GM19239 (cell line): ENCODE results near the gene ATP13A3.
A peak's percentile ranks its signal among the peaks of the same experiment; 100 is the strongest.
"Not testable (repeated sequence)": the region's sequence is repeated elsewhere in the genome, so short reads cannot be mapped to it uniquely, and the experiment has no call there.

Experiments used
- DNase-seq: peaks from one replicate; pipeline ENCODE4 v3.0.0; 2011; ENCODE audit warnings: low spot score; ENCODE audit not compliant: insufficient read length
- FAIRE-seq: peaks from 2 replicates; lab custom pipeline; 2011; peaks lifted over from hg19 to GRCh38; lab: Jason Lieb, UNC

Gene ATP13A3

GRCh38 chr3:194486540-194487288, at the start of gene ATP13A3:
TSS of gene ATP13A3 (minus strand) at chr3:194487002. CDS start at chr3:194462190, 24,812 bp downstream.
- DNase-seq = peak; percentile 96
- peak; percentile 64 for FAIRE-seq

GRCh38 chr3:194535199-194535598, 48.4 kb upstream of the ATP13A3 start:
- not testable (repeated sequence) for FAIRE-seq, DNase-seq

GRCh38 chr3:194534243-194534642, 47.4 kb upstream of the ATP13A3 start:
- FAIRE-seq (no peak), DNase-seq (no peak)

DNA sequence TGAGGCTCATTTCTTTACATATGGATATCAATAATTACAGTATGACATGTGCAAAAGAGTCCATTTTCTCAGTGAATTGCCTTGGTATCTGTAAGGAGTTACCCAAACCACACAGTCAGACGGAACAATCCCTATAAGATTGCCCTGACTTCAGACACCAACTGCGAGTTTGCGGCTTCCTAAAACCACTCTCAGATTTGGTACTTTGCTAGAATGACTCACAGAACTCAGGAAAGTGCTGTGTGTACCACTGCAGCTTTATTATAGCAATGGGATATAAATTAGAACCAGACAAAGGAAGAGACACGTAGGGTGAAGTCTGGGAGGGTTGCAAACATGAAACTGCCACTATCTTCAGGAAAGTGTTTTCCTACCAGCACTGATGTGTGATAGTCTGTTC, 45.8 kb upstream of the ATP13A3 start:
- no peak for FAIRE-seq

DNA sequence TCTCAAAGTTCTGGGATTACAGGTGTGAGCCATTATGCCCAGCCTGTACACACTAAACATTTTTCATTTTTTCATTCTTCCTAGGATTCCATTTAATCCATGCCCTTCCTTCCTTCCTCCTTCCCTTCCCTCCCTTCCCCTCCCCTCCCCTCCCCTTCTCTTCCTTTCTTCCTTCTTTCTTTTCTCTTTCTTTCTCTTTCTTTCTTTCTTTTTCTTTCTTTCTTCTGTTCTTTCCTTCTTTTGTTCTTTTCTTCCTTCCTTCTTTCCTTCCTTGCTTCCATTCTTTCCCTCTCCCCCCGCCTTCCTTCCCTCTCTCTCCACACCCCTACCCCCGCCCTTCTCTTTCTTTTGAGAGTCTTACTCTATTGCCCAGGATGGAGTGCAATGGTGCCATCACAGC, 40.9 kb upstream of the ATP13A3 start:
- DNase-seq (no peak), FAIRE-seq (no peak)

More for the DNA sequence above, 45.8 kb upstream of the ATP13A3 start:
- DNase-seq = no peak

- DNase-seq (no peak), FAIRE-seq (no peak)
These were observed 39.4 kb upstream of the ATP13A3 start for GRCh38 chr3:194526164-194526563.

DNA sequence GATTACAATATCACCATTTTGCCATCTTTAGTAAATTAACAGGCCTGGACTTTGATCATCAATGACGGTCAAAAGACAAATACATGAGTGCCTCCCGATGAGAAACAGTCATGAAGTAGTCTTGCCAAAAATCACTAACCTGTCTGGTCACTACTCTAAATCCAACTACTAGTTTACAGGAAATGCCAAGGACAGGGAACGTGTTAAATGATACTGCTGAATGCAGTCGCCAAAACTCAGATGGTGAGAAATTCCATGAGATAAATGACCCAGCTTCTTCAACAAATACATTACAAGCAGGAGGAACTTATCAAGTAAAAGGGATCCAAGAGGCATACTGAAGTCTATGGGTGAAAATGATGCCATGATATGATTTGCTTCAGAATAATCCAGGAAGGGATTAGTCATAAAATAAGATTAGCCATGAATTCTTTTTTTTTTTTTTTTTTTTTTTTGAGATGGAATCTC, 35.8 kb upstream of the ATP13A3 start:
- DNase-seq (no peak), FAIRE-seq (no peak)

- no peak for FAIRE-seq
- DNase-seq = no peak
These were observed 34.9 kb upstream of the ATP13A3 start for GRCh38 chr3:194521510-194522260.

- FAIRE-seq, DNase-seq: not testable (repeated sequence)
These were observed 33.9 kb upstream of the ATP13A3 start for GRCh38 chr3:194520682-194521162.

GRCh38 chr3:194520201-194520600, 33.4 kb upstream of the ATP13A3 start:
- DNase-seq, FAIRE-seq: not testable (repeated sequence)

DNA sequence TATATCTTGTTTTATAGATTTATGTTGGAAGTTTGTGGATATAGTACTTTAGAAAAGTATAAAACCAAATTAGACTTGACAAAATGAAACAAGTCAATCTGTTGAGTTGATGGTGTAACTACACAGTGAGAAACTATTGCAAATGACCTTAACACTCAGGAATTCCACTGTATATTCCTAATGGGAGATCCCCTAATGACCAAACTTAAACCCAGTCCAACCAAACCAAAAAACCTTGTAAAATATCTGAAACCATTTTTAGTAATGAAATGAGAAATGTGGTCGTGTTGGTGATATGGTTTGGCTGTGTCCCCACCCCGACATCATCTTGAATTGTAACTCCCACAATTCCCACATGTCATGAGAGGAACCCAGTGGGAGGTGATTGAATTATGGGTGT, 31.9 kb upstream of the ATP13A3 start:
- FAIRE-seq (no peak), DNase-seq (no peak)

DNA sequence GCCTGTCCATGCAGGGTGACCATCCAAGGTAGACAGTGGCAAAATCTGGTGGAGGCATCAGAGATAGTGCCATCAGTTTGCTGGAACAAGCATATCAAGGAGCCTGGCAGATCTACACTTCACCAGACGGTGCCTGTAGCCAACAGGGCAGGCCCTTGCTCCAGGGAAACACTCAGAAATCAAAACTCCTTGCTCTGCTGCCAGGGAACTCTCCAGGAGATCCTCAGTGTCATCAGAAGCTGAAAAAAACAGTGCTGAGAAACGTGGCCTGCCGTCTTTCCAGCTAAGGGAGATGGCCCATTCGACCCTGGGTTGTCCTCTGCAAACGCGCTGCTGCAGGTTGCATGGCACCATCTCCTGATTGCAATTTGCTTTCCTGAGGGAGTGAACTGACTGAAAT, 30.5 kb upstream of the ATP13A3 start:
- no peak for DNase-seq
- no peak for FAIRE-seq

GRCh38 chr3:194514626-194515025, 27.8 kb upstream of the ATP13A3 start:
- DNase-seq (no peak), FAIRE-seq (no peak)

DNA sequence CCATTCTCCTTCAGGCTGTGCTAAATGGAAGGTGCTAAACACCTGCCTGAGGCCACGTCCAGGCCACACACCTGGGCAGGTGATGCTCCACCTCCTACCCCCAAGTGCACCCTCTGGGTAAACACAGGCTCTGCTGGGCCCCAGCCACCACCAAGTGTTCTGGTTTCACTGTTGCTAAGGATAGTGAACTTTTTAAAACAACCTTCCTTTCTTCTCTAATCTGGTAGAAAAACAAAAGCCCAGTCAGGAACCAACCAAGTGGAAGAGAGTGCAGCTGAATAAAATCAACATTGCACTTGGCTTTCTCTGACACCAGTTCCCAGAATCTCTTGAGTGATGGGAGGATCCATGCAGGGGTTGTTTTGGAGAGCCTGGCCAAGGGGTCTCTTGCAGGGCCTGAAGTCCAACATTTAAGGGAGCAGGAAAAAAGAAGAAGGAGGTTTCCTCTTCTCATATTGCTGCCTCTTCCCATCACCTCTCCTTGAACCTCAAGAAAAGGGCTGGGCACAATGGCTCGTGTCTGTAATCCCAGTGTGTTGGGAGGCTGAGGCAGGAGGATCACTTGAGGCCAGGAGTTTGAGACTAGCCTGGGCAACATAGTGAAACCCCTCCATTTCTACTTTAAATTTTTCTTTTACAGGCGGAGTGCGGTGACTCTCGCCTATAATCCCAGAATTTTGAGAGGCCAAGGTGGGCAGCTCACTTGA, 26.2 kb upstream of the ATP13A3 start:
- no peak for DNase-seq
- no peak for FAIRE-seq

GRCh38 chr3:194508491-194509453, 22.0 kb upstream of the ATP13A3 start:
- no peak for DNase-seq
- FAIRE-seq = no peak

DNA sequence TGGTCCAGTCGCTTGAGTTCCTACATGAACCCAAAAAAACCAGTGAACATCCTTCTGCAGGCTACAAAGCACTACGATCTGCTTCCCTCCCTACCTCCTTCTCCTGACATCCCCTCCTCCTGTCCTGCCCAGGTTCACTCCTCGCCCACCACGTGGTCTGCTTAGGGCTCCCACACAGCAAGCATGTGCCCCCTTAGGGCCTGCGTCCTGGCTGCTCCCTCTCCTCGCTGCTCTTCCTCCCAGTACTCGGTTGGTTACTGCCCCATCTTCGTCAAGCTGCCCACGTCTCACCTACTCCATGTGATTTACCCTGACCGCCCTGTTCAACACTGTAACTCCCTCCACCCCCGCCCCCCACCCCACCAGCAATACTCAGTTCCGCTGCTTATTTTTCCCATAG, 20.8 kb upstream of the ATP13A3 start:
- DNase-seq = no peak
- no peak for FAIRE-seq

DNA sequence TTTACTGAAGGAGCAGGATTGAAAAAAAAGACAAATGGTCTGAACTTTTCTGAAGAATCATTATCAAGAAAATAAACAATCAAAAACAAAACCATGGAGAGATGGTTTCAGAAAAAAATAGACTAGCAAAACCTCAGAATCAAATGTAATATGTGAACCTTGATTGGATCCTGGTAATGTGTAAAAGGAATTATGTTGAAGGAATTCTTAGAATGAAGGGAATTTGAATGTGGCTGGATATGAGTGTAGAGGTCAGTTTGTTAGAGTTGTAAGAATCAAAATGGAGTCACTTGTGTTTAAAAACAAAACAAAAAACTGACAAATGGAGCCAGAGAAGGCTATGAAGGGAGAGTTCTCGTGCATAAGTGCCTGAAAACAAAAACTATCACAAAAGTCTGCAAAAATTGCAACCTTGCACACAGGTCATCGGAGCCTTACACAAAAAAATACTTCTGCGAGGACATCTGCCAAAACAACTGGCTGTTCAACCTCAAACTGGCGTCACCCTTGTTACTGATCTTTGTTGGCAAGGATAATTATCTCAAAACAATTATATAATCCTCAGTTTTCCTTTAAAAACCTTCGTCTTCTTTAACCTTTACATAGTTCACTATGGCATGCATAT, 19.1 kb upstream of the ATP13A3 start:
- FAIRE-seq (no peak), DNase-seq (no peak)

GRCh38 chr3:194504861-194505260, 18.1 kb upstream of the ATP13A3 start:
- FAIRE-seq (no peak), DNase-seq (no peak)

DNA sequence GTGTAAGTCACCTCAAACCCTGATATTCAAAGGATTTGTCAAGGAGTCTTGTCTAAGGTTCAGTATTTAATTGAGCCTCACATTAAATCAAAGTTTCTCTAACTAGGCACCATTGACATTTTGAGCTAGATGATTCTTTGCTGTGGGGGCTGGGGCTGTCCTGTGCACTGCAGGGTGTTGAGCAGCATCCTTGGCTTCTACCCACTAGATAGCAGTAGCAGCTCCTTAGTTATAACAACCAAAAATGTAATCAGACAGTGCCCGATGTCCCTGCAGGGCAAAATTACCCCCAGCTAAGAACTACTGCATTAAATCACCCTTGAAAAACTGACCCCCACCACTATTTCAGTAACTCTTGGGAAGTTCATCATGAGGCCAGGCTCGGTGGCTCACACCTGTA, 17.3 kb upstream of the ATP13A3 start:
- FAIRE-seq (no peak), DNase-seq (no peak)
